ENCODE measurements around the gene TMEM92. TPM values are rescaled to one million over a fixed set of nuclear protein-coding genes. Genes with fewer than 3 reads are reported as not detected.

TMEM92 gene
- total RNA-seq, 1 donor: 0.09 TPM

DNA sequence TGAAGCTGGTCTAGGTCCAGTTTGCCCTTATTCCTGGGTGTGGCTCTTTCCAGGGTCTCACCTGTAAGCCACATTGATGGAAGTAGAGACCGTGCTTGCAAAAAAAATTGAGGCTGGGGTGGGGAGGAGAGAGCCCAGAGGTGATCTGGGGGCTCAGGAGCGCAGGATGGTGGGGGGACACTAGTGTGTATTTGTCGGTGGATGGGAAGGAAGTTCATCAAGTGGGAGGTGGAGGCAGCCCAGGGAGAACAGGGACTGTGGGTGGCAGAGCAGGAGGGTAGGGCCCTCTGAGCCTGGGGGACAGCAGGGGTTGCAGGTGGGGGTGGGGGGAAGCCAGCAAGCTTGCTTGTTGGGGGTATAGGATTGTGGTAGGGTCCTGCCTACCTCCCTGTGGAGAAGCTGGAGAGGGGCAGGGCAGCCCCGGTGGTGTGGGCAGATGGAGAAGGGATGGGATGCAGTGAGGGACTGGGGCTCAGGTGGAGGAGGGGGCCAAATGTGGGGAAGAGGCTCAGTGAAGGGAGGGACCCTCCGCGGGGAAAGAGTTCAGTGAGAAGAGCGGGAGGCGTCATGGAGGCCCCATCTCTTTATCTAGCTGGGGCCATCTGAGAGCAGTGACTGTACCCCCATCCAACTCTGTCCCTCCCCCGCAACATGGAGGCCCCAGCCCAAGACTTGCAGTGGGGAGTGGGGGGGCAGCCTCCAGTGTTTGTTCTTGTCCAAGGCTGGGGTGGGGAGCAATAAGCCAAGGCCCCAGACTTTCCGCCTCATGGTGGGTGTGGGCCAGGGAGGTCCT is 17.2 kb upstream of the TMEM92 start:
- TF ChIP-seq, protein P1, sequence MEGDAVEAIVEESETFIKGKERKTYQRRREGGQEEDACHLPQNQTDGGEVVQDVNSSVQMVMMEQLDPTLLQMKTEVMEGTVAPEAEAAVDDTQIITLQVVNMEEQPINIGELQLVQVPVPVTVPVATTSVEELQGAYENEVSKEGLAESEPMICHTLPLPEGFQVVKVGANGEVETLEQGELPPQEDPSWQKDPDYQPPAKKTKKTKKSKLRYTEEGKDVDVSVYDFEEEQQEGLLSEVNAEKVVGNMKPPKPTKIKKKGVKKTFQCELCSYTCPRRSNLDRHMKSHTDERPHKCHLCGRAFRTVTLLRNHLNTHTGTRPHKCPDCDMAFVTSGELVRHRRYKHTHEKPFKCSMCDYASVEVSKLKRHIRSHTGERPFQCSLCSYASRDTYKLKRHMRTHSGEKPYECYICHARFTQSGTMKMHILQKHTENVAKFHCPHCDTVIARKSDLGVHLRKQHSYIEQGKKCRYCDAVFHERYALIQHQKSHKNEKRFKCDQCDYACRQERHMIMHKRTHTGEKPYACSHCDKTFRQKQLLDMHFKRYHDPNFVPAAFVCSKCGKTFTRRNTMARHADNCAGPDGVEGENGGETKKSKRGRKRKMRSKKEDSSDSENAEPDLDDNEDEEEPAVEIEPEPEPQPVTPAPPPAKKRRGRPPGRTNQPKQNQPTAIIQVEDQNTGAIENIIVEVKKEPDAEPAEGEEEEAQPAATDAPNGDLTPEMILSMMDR (IDR thresholded peaks at IDR 0.05; ENCODE audit: insufficient read depth, low read length): no peak
- H3K4me3 ChIP-seq (ENCODE audit: low read depth, low read length): no peak overlapping the region
- no peak for DNase-seq (ENCODE audit: low read depth)

DNA sequence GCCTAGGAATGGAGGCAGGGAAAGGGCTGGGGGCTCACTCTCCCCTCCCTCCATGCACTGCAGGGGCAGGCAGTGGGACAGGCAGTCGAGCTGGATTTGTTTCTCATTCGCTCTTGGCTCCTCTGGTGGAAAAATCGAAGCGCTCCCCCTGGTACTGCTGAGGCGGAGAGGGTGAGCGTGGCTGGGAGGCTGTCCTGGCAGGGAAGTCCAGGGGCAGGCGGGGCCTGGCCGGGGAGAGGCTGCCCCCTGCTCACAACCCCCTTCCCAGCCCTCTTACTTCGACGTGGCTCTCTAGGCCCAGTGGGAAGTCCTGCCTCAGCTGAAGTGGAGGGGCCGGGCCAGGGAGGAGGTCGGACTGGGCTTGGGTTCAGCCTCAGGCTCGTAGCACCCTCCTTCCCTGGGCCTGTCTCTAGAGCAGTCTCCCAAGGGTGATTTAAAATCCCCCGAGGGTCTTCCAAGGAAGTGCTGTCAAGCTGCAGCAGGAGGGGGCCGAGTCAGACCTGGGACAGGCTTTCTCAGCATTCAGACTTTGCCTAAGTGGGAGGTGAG is 16.5 kb upstream of the TMEM92 start:
- DNase-seq (ENCODE audit: low read depth): no peak
- H3K4me3 ChIP-seq (ENCODE audit: low read depth, low read length): no peak overlapping the region
- TF ChIP-seq, protein P1 (IDR thresholded peaks at IDR 0.05; ENCODE audit: insufficient read depth, low read length): no peak

DNA sequence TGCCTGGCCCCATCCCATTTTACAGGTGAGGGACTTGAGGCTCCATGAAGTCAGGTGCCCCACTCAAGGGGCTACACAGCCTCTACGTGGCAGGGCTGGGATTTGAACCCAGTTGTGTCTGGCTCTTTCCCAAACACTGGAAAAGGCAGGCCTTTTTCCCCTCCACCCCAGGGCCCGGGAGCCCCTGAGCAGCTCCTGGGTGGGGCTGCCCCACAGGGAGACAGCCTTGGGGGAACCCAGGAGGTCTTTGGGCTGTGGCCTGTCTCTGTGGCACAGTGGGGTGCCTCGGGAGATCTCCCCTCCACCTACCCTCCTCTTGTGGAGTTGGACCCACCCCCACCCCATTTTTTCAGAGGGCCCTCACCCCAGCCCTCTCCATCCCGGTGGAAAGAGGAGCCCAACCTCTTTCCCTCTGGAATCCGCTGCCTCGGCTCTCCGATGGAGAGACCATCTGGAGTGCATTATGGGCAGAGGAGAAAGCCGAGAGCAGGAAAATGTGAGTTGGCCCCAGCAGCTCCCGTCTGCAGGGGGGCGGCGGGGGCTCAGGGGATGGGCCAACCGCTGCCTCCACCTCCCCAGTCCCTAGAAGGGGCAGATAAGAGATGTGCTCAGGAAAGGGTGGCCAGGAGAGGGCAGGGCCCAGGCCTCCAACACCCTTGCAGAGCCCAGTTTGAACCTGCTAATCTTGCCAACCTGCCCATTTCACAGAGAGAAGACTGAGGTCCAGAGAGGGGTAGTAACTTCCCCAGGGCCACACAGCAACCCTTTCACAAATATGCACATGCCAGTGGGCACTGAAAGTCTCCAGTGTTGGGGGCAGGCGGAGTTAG is 15.4 kb upstream of the TMEM92 start:
- TF ChIP-seq, protein P1 (IDR thresholded peaks at IDR 0.05; ENCODE audit: insufficient read depth, low read length): no peak
- no peak overlapping the region for H3K4me3 ChIP-seq (ENCODE audit: low read depth, low read length)
- DNase-seq (ENCODE audit: low read depth): peak; percentile 74

DNA sequence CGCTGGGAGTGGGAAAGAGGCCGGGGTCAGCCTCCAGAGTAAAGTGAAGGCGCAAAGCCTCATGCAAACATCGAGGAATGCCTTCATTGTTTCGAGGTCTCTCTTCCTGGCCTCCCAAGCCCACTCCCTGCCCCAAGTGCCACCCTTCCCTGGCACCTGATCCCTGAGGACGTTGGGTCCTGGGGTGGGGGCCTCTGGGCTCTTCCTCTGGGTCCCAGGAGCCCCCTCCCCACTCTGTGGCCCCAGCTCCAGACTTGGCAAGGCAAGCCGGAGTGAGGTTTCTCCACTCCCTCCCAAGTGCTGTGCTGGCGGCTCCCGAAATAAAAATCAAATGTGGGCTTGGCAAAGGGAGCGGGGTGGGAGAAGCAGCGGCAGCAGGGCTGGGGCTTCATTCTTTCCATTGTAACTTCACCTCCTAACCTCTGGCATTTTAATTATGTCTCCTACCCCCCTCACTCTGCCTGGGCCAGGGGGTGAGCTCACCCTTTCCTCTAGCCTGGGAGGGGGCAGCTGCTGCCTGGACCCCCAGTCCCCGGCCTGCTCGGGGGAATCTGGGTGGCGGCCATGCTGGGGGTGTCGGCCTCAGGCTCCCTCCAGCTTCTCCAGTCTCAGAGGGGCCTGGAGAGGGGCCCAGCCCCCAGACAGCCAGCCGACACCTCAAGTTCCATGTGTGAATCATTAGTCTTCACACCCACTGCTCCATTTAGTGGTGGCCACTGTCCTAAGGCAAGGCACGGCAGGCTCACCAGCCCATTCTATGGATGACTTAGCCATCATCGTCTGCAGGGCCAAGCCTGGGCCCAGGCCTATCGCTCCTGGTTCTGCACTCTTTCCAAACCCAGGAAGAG is 14.6 kb upstream of the TMEM92 start:
- TF ChIP-seq, protein P1 (IDR thresholded peaks at IDR 0.05; ENCODE audit: insufficient read depth, low read length): no peak
- no peak overlapping the region for H3K4me3 ChIP-seq (ENCODE audit: low read depth, low read length)
- no peak for DNase-seq (ENCODE audit: low read depth)

- TF ChIP-seq, protein P1 (IDR thresholded peaks at IDR 0.05; ENCODE audit: insufficient read depth, low read length): no peak
Observed at GRCh38 chr17:50260501-50260911, 13.8 kb upstream of the TMEM92 start.

More at GRCh38 chr17:50260501-50260911, 13.8 kb upstream of the TMEM92 start:
- no peak overlapping the region for H3K4me3 ChIP-seq (ENCODE audit: low read depth, low read length)
- no peak for DNase-seq (ENCODE audit: low read depth)

All from fibroblast of the aortic adventitia (primary cell).